CD14-positive monocyte (primary cell): ENCODE data around the gene ANKRD30B. TPM values are rescaled to one million over a fixed set of nuclear protein-coding genes. Genes with fewer than 3 reads are reported as not detected.
"Not testable (repeated sequence)": the region's sequence is repeated elsewhere in the genome, so short reads cannot be mapped to it uniquely, and the experiment has no call there.

Source experiments
- DNase-seq, 3 donors: peaks; one replicate each; pipeline ENCODE4 v3.0.0-alpha.2; 2011 to 2022
- H2AFZ ChIP-seq: 2 replicates; pipeline ENCODE4 v1.6.0; 2012; ENCODE audit warnings: mild to moderate bottlenecking, low read depth, low read length, inconsistent platforms; ENCODE audit not compliant: insufficient read depth, poor library complexity, severe bottlenecking
- H3K27ac ChIP-seq, 2 donors: 1 replicate in 1 of 2; 2 replicates in 1 of 2; pipeline ENCODE4 v1.5.1; 2012 to 2013; ENCODE audit warnings: low read length in 2 of 2, control low read depth in 1 of 2, inconsistent platforms in 1 of 2, low read depth in 1 of 2, mild to moderate bottlenecking in 1 of 2
- H3K27me3 ChIP-seq, 2 donors: one replicate each; pipeline versions ENCODE4 v1.6.0 to v1.6.1; 2011 to 2013; ENCODE audit warnings: low read length in 2 of 2; ENCODE audit not compliant: control insufficient read depth in 2 of 2, insufficient read depth in 2 of 2
- H3K36me3 ChIP-seq, 2 donors: replicated peaks in 1 of 2; 1 replicate in 1 of 2; 2 replicates in 1 of 2; pipeline versions ENCODE4 v1.5.1 to v1.6.1; 2012 to 2013; ENCODE audit warnings: low read length in 2 of 2, control low read depth in 1 of 2, inconsistent platforms in 1 of 2, mild to moderate bottlenecking in 1 of 2; ENCODE audit not compliant: insufficient read depth in 2 of 2, control insufficient read depth in 1 of 2
- H3K4me1 ChIP-seq, 2 donors: 1 replicate in 1 of 2; 2 replicates in 1 of 2; pipeline versions ENCODE4 v1.5.1 to v1.6.1; 2012 to 2013; ENCODE audit warnings: low read length in 2 of 2, control low read depth in 1 of 2, inconsistent platforms in 1 of 2, mild to moderate bottlenecking in 1 of 2, moderate library complexity in 1 of 2; ENCODE audit not compliant: insufficient read depth in 2 of 2, control insufficient read depth in 1 of 2
- H3K4me2 ChIP-seq: replicated peaks from 2 replicates; pipeline ENCODE3; 2012; ENCODE audit warnings: low read length, moderate library complexity, mild to moderate bottlenecking; ENCODE audit not compliant: poor library complexity, severe bottlenecking; ENCODE audit errors: extremely low read depth
- H3K4me3 ChIP-seq, 3 experiments: fragments of 200-600 bp in 1 of 3; sonication (generic) in 1 of 3; replicated peaks in 1 of 3; 1 replicate in 2 of 3; 2 replicates in 1 of 3; pipeline ENCODE4 v1.5.1; 2011 to 2013; ENCODE audit warnings: low read length in 3 of 3, mild to moderate bottlenecking in 3 of 3, control low read depth in 2 of 3, low read depth in 2 of 3, inconsistent platforms in 1 of 3, moderate library complexity in 1 of 3
- H3K79me2 ChIP-seq: 2 replicates; pipeline ENCODE4 v1.6.0; 2012; ENCODE audit warnings: mild to moderate bottlenecking, control low read depth, inconsistent platforms, low read length, moderate library complexity; ENCODE audit not compliant: insufficient read depth
- H3K9ac ChIP-seq: 2 replicates; pipeline ENCODE4 v1.6.0; 2017; ENCODE audit warnings: low read length, mild to moderate bottlenecking; ENCODE audit not compliant: insufficient read depth, poor library complexity, severe bottlenecking
- H3K9me3 ChIP-seq, 2 donors: replicated peaks in 1 of 2; 1 replicate in 1 of 2; 2 replicates in 1 of 2; pipeline versions ENCODE4 v1.5.1 to v1.6.1; 2012 to 2013; ENCODE audit warnings: low read length in 2 of 2, control low read depth in 1 of 2; ENCODE audit not compliant: control insufficient read depth in 1 of 2, insufficient read depth in 1 of 2
- H4K20me1 ChIP-seq: 2 replicates; pipeline ENCODE4 v1.6.0; 2012; ENCODE audit warnings: mild to moderate bottlenecking, low read length, control low read depth, moderate library complexity; ENCODE audit not compliant: insufficient read depth
- H3K27ac Mint-ChIP-seq, 7 donors: one replicate each; pipeline ENCODE4 v1.8.0; 2020; ENCODE audit warnings: mild to moderate bottlenecking in 7 of 7, mixed read lengths in 7 of 7, moderate library complexity in 6 of 7, inconsistent platforms in 2 of 7
- H3K27me3 Mint-ChIP-seq, 3 donors: one replicate each; pipeline ENCODE4 v1.8.0; 2021 to 2022; ENCODE audit warnings: low read depth in 3 of 3, mild to moderate bottlenecking in 3 of 3, mixed read lengths in 3 of 3, moderate library complexity in 3 of 3, inconsistent platforms in 1 of 3
- H3K36me3 Mint-ChIP-seq, 2 donors: one replicate each; pipeline ENCODE4 v1.8.0; 2020; ENCODE audit warnings: mixed read lengths in 2 of 2, inconsistent platforms in 1 of 2, mild to moderate bottlenecking in 1 of 2
- H3K4me1 Mint-ChIP-seq: one replicate; pipeline ENCODE4 v1.8.0; 2020; ENCODE audit warnings: mild to moderate bottlenecking, mixed read lengths
- H3K4me3 Mint-ChIP-seq, 2 donors: one replicate each; pipeline ENCODE4 v1.8.0; 2020; ENCODE audit warnings: mild to moderate bottlenecking in 2 of 2, mixed read lengths in 2 of 2, moderate library complexity in 1 of 2
- H3K9me3 Mint-ChIP-seq, 7 donors: one replicate each; pipeline ENCODE4 v1.8.0; 2020 to 2022; ENCODE audit warnings: mixed read lengths in 7 of 7, mild to moderate bottlenecking in 6 of 7, moderate library complexity in 6 of 7, inconsistent platforms in 2 of 7
- WGBS: methylation state at CpG from one replicate; pipeline ENCODE4 v1.1.5; 2013; ENCODE audit warnings: missing lambda C conversion rate; ENCODE audit not compliant: insufficient coverage; 5-methylcytosine and 5-hydroxymethylcytosine counted together
- intact Hi-C, 2 donors: fragments of 100-400 bp; cut with micrococcal nuclease; formaldehyde crosslinking; loops; one replicate each; pipeline versions ENCODE4 v1.15.0 to v1.15.1; 2023
- polyA plus RNA-seq, 3 donors: library from polyadenylated mRNA; depleted of rRNA in 1 of 3; unstranded in 2 of 3; stranded (reverse) in 1 of 3; fragments of 300-500 nt in 2 of 3; fragments of >200 nt in 1 of 3; fragmentation: Illumina TruSeq in 2 of 3; gene quantifications; 1 replicate in 2 of 3; 2 replicates in 1 of 3; pipeline ENCODE4 v1.2.3, GENCODE V29; 2012 to 2021

ANKRD30B gene
- polyA plus RNA-seq, 3 donors = not detected

GRCh38 chr18:14859995-14860394 lies 112.0 kb downstream of the ANKRD30B start:
- H3K36me3 ChIP-seq, H3K27ac ChIP-seq, H3K4me3 Mint-ChIP-seq, H3K4me2 ChIP-seq, intact Hi-C loops, H3K9ac ChIP-seq, H3K79me2 ChIP-seq, H4K20me1 ChIP-seq, H3K27ac Mint-ChIP-seq, H2AFZ ChIP-seq, H3K36me3 Mint-ChIP-seq, H3K27me3 ChIP-seq, H3K9me3 ChIP-seq, H3K4me3 ChIP-seq, H3K27me3 Mint-ChIP-seq, H3K4me1 Mint-ChIP-seq, H3K4me1 ChIP-seq, DNase-seq: not testable (repeated sequence)
- 33% methylated on average over 1 of the region's 15 CpGs for WGBS
- peaks cover 7 to 22% (median 12%) of the 10 kb centered on the region in 7 donors for H3K9me3 Mint-ChIP-seq

- H4K20me1 ChIP-seq, H3K27me3 Mint-ChIP-seq, H3K4me3 Mint-ChIP-seq, H2AFZ ChIP-seq, H3K4me1 ChIP-seq, H3K36me3 ChIP-seq, DNase-seq, H3K9me3 ChIP-seq, H3K4me1 Mint-ChIP-seq, H3K79me2 ChIP-seq, H3K4me2 ChIP-seq, H3K9ac ChIP-seq, H3K4me3 ChIP-seq, H3K27me3 ChIP-seq, H3K36me3 Mint-ChIP-seq, H3K27ac ChIP-seq, intact Hi-C loops: not testable (repeated sequence)
- peak overlapping the region in 1 of 7 donors; percentile 14 for H3K27ac Mint-ChIP-seq
- H3K9me3 Mint-ChIP-seq = peaks cover 9 to 33% (median 21%) of the 10 kb centered on the region in 7 donors
- WGBS = 90% methylated on average over 13 of the region's 15 CpGs
Observed at GRCh38 chr18:14866426-14866825, 118.5 kb downstream of the ANKRD30B start.

DNA sequence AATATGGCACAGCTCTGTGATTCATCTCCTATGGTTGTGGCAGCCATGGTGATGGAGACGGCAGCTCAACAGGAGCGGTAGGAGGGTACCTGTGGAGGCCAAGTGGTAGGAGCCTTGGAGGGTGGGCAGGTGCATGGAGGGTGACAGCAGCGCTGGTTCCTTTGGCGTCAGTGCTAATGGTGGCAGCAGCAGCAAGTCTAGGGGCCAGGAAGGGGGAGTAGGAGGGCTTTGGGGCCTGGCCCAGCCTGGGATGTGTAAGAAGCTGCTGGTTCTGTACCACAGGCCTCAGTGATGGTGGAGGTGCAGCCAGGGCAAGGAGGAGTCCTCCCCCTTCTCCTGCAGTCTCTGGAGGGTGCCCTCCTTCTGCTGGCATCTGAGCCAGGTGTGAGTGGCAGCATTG lies 120.0 kb downstream of the ANKRD30B start:
- H3K27me3 ChIP-seq, H3K36me3 Mint-ChIP-seq, DNase-seq, H3K9me3 ChIP-seq, H3K4me2 ChIP-seq, H3K4me3 ChIP-seq, H3K9ac ChIP-seq, H3K27me3 Mint-ChIP-seq, H3K4me1 ChIP-seq, H3K27ac ChIP-seq, H3K79me2 ChIP-seq, H3K4me1 Mint-ChIP-seq, H3K4me3 Mint-ChIP-seq, H2AFZ ChIP-seq, H4K20me1 ChIP-seq, intact Hi-C loops, H3K27ac Mint-ChIP-seq, H3K36me3 ChIP-seq: not testable (repeated sequence)
- H3K9me3 Mint-ChIP-seq = peaks cover 9 to 33% (median 21%) of the 10 kb centered on the region in 7 donors
- 81% methylated on average over 4 of the region's 4 CpGs for WGBS

- H3K9ac ChIP-seq, H4K20me1 ChIP-seq, DNase-seq, H3K4me2 ChIP-seq, H3K27ac ChIP-seq, H3K9me3 ChIP-seq, H3K4me3 ChIP-seq, H3K79me2 ChIP-seq, H3K4me1 Mint-ChIP-seq, H3K4me1 ChIP-seq, H3K36me3 Mint-ChIP-seq, H3K27ac Mint-ChIP-seq, H3K36me3 ChIP-seq, H2AFZ ChIP-seq, H3K27me3 Mint-ChIP-seq, H3K27me3 ChIP-seq, intact Hi-C loops, H3K4me3 Mint-ChIP-seq: not testable (repeated sequence)
- peaks cover 9 to 32% (median 21%) of the 10 kb centered on the region in 7 donors for H3K9me3 Mint-ChIP-seq
- no CpG with 5 or more reads among the region's 4 CpGs for WGBS
Observed at GRCh38 chr18:14868825-14869224, 120.9 kb downstream of the ANKRD30B start.
